ENCODE measurements around the gene ANKS1A.

The ANKS1A gene

DNA sequence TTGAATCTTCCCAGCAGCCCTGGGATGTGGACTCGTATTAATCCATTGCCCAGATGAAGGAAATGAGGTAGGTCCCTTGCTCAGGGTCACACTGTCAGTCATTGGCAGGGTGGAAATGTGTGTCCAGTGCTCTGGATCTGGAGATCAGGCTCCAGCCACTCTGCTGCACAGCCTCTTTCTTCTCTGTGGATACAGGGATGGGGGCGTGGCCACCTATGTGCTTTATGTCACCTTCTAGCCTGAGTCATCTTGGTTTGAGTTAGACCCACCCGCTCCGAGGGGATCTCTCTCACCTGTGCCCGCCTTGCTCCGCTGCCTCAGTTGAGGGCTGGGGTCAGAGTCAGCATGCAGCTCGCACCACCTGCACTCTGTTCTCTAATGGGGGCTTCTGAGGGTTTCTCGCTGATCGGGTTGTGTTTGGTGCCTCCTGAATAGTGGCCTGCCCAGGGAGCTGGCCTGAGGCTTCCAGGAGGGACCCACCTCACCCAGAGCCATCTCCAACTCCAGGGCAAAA lies 172.1 kb downstream of the ANKS1A start:
- no peak for TF ChIP-seq CTCF (IDR thresholded peaks at IDR 0.05; ENCODE audit: insufficient read depth, missing control alignments)
- FAIRE-seq = no peak
- no peak for DNase-seq (ENCODE audit: insufficient read length, low spot score)

- DNase-seq (ENCODE audit: insufficient read length, low spot score) (no peak), FAIRE-seq (no peak)
- no peak for TF ChIP-seq CTCF (IDR thresholded peaks at IDR 0.05; ENCODE audit: insufficient read depth, missing control alignments)
Observed at GRCh38 chr6:35061651-35062410, 172.8 kb downstream of the ANKS1A start.

DNA sequence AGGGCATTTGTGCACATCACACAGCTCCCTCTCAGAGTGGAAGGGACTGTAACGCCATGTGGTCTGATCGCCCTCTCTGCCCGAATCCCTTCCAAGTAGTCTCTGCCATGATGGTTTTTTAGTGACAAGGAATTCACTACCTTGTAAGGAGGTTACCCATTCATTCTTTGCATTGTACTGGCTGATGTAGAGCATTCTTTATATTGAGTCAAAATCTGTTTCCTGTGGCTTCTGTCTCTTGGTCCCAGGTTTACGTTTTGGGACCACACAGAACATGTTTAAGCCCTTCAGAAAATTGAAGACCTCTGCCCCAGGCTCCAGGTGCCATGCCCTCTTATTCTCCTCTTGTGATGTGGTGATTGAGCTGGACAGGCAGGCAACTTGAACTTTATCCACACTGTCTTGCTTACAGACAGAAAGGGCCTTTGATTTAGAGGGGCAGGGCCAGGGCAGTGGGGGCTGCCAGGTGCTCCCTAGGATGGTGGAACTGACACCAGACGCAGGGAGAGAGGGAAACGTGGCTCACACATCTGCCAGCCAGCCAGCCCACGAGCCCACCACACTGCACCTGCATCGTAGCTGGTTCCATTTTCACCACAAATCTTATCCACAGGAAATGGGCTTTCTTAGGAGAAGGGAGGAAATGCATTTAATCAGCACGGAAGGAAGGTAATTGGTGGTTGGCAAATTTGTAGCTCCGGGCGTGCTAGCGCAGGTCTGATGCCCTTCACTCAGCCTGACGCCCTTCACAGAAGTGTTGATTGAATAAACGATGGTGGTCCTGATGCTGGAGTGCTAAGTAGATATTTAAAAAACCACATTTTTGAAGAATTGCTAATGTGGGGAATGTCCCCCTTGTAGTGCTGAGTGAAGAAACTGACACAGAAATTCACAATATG lies 173.9 kb downstream of the ANKS1A start:
- DNase-seq (ENCODE audit: insufficient read length, low spot score) (no peak), FAIRE-seq (no peak)

DNA sequence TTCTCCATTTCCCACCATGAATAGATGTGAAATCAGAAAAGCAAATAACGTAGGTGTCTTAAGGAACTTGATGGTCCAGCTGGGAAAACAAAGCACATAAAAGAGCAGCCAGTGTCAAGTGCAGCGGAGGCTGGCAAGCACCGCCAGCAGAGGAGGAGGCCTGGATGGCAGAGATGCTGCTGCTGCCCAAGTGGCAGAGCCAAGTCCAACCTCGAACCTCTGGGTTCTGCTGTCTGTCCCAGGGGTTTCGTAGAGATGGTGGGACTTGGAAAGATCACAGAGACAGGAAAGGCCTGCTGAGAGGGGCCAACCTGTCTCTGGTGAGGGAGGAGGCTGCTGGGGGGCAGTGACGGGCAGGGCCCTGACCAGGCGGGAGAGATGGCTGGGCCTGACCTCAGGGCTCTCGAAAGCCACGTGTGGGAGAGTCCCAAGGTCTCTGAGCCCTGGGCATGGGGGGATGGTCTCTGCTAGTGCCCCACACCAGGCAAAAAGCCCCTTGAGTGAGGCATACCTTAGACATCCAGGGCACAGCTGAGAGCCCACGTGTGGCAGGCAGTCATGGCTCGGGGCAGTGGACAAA lies 174.7 kb downstream of the ANKS1A start:
- DNase-seq (ENCODE audit: insufficient read length, low spot score) (no peak), FAIRE-seq (no peak)
- no peak for TF ChIP-seq CTCF (IDR thresholded peaks at IDR 0.05; ENCODE audit: insufficient read depth, missing control alignments)

More for the DNA sequence above, 173.9 kb downstream of the ANKS1A start:
- no peak for TF ChIP-seq CTCF (IDR thresholded peaks at IDR 0.05; ENCODE audit: insufficient read depth, missing control alignments)

- TF ChIP-seq CTCF (IDR thresholded peaks at IDR 0.05; ENCODE audit: insufficient read depth, missing control alignments) = no peak
- no peak for DNase-seq (ENCODE audit: insufficient read length, low spot score)
- FAIRE-seq = no peak
Observed at GRCh38 chr6:35064290-35064689, 175.2 kb downstream of the ANKS1A start.

GRCh38 chr6:35064757-35065440 lies 175.8 kb downstream of the ANKS1A start:
- no peak for TF ChIP-seq CTCF (IDR thresholded peaks at IDR 0.05; ENCODE audit: insufficient read depth, missing control alignments)
- DNase-seq (ENCODE audit: insufficient read length, low spot score) (peak; percentile 53), FAIRE-seq (no peak)
